Keratinocyte (primary cell): ENCODE measurements around the gene CCDC157. TPM values are rescaled to one million over a fixed set of nuclear protein-coding genes. Genes with fewer than 3 reads are reported as not detected.

Source experiments
- DNase-seq: peaks from one replicate; pipeline ENCODE4 v3.0.0-alpha.2; 2011; ENCODE audit warnings: low read depth, missing footprints, low spot score
- FAIRE-seq: peaks from 2 replicates; lab custom pipeline; 2011; peaks lifted over from hg19 to GRCh38; lab: Jason Lieb, UNC
- H2AFZ ChIP-seq: 2 replicates; pipeline ENCODE4 v1.6.0; 2012; ENCODE audit warnings: low read length, control low read depth, inconsistent platforms; ENCODE audit not compliant: control insufficient read depth
- H3K27ac ChIP-seq: 2 replicates; pipeline ENCODE4 v1.5.1; 2011; ENCODE audit warnings: low read length; ENCODE audit not compliant: control insufficient read depth, insufficient read depth
- H3K27me3 ChIP-seq: 3 replicates; pipeline ENCODE4 v1.6.0; 2011; ENCODE audit warnings: low read length; ENCODE audit not compliant: control insufficient read depth, insufficient read depth; ENCODE audit errors: extremely low read depth
- H3K36me3 ChIP-seq, 2 experiments: 2 replicates in 1 of 2; 3 replicates in 1 of 2; pipeline ENCODE4 v1.5.1; 2011; ENCODE audit warnings: low read length in 2 of 2, mild to moderate bottlenecking in 1 of 2; ENCODE audit not compliant: control insufficient read depth in 2 of 2, insufficient read depth in 2 of 2; ENCODE audit errors: extremely low read depth in 1 of 2
- H3K4me1 ChIP-seq: 3 replicates; pipeline ENCODE4 v1.5.1; 2011; ENCODE audit warnings: low read length; ENCODE audit not compliant: control insufficient read depth, insufficient read depth; ENCODE audit errors: extremely low read depth
- H3K4me2 ChIP-seq: 3 replicates; pipeline ENCODE4 v1.6.0; 2011; ENCODE audit warnings: low read depth, low read length; ENCODE audit not compliant: control insufficient read depth, insufficient read depth; ENCODE audit errors: extremely low read depth
- H3K4me3 ChIP-seq, 3 experiments: fragments of 200-600 bp in 1 of 3; sonication (generic) in 1 of 3; 2 replicates in 2 of 3; 3 replicates in 1 of 3; pipeline ENCODE4 v1.5.1; 2011 to 2016; ENCODE audit warnings: low read length in 3 of 3, mild to moderate bottlenecking in 3 of 3, control low read depth in 2 of 3, inconsistent platforms in 1 of 3, low read depth in 1 of 3, mixed read lengths in 1 of 3, mixed run types in 1 of 3, moderate library complexity in 1 of 3; ENCODE audit not compliant: control insufficient read depth in 2 of 3, insufficient read depth in 2 of 3; ENCODE audit errors: extremely low read depth in 1 of 3
- H3K79me2 ChIP-seq: 2 replicates; pipeline ENCODE4 v1.6.0; 2012; ENCODE audit warnings: low read length; ENCODE audit not compliant: control insufficient read depth, insufficient read depth
- H3K9ac ChIP-seq: 3 replicates; pipeline ENCODE4 v1.6.0; 2011; ENCODE audit warnings: low read length; ENCODE audit not compliant: control insufficient read depth, insufficient read depth; ENCODE audit errors: extremely low read depth
- H3K9me1 ChIP-seq: 3 replicates; pipeline ENCODE4 v1.6.0; 2011; ENCODE audit warnings: low read length; ENCODE audit not compliant: control insufficient read depth, insufficient read depth; ENCODE audit errors: extremely low read depth
- H3K9me3 ChIP-seq: 2 replicates; pipeline ENCODE4 v1.5.1; 2012; ENCODE audit warnings: low read depth, low read length; ENCODE audit not compliant: control insufficient read depth
- H4K20me1 ChIP-seq: 3 replicates; pipeline ENCODE4 v1.6.0; 2011; ENCODE audit warnings: low read length; ENCODE audit not compliant: control insufficient read depth, insufficient read depth; ENCODE audit errors: extremely low read depth
- CTCF ChIP-seq, 3 experiments: IDR thresholded peaks in 1 of 3; conservative IDR thresholded peaks in 1 of 3; optimal IDR thresholded peaks in 1 of 3; 2 replicates in 2 of 3; 3 replicates in 1 of 3; pipeline versions ENCODE3 to v1.5.1; 2011; ENCODE audit warnings: low read length in 3 of 3, mild to moderate bottlenecking in 3 of 3, moderate library complexity in 2 of 3, control low read depth in 1 of 3, inconsistent platforms in 1 of 3; ENCODE audit not compliant: insufficient read depth in 2 of 3; ENCODE audit errors: extremely low read depth in 1 of 3
- EZH2 ChIP-seq: IDR thresholded peaks from one replicate; pipeline ENCODE4 v1.6.1; 2012; ENCODE audit warnings: inconsistent platforms, mild to moderate bottlenecking, low read length, moderate library complexity
- dilution Hi-C: fragments of 300-500 bp; cut with MboI; formaldehyde crosslinking; loops from one replicate; pipeline ENCODE4 v1.7.0; 2020; ENCODE audit warnings: low sequenced_read_pairs; ENCODE audit not compliant: extremely low pct_ligation_motif_present
- polyA plus RNA-seq, 5 experiments: library from polyadenylated mRNA; depleted of rRNA in 3 of 5; stranded (reverse) in 3 of 5; stranded (forward) in 1 of 5; unstranded in 1 of 5; fragments of >200 nt; gene quantifications; 1 replicate in 1 of 5; 2 replicates in 3 of 5; 3 replicates in 1 of 5; pipeline versions ENCODE4 v1.2.1 to v1.2.3, GENCODE V29; 2011 to 2012; ENCODE audit warnings: missing spikeins in 2 of 5, low read depth in 1 of 5, low replicate concordance in 1 of 5

Gene CCDC157
- polyA plus RNA-seq, 1 donor (not counting 4 experiments of a cell fraction or from before 2014, with no cell fraction given) = 1.3 TPM

DNA sequence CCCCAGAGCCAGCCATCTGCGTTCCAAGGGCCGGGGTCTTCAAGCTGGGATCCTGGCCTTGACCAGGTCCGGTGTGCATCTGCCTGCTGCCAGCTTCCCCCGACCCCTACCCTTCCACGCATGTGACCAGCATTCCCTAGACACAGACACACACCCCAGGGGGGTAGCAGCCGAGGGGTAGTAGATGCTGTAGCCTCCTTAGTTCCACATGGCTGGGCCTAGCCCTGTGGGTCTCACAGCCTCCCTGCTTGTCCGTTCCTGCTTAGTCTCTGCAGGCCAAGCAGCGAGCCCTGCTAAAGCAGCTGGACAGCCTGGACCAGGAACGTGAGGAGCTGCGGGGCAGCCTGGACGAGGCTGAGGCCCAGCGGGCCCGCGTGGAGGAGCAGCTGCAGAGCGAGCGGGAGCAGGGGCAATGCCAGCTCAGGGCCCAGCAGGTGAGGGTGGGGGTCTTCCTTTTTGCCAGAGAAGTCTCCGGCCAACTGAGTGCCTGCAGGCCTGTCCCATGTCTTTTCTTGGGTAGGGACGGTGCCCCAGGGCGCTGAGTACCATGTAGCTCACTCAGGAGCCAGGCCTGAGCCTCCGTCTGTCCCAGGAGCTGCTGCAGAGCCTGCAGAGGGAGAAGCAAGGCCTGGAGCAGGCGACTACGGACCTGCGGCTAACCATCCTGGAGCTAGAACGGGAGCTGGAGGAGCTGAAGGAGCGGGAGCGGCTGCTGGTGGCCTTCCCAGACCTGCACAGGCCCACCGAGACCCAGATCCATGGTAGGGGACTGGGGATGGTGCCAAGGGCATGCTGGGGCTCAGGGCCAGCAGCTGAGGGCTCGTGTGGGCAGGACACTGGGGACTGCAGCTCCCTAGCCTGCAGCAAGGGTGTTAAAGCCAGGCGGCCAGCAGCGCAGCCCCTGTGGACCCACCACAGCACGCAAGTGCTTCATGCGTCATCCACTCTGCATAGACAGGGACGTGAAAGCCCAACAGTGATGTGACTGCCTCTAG is 16.8 kb downstream of the CCDC157 start:
- Histone ChIP-seq H3K4me2 (no peak overlapping the region), H3K9ac (no peak overlapping the region), H3K27ac (no peak overlapping the region), H3K36me3 (peaks cover 0 to 8% of the 10 kb centered on the region in 2 experiments), H3K79me2 (no peaks in the 10 kb centered on the region), H3K4me1 (no peaks in the 10 kb centered on the region), H2AFZ (no peak overlapping the region), H4K20me1 (peaks cover 4% of the 10 kb centered on the region), H3K9me3 (no peaks in the 10 kb centered on the region), H3K9me1 (no peaks in the 10 kb centered on the region), H3K27me3 (no peaks in the 10 kb centered on the region), H3K4me3 (no peak overlapping the region)
- TF ChIP-seq EZH2 (no peak), CTCF (optimal IDR thresholded peaks at IDR 0.05 in 1 of 3, IDR thresholded peaks at IDR 0.05 in 1 of 3, conservative IDR thresholded peaks at IDR 0.05 in 1 of 3; ENCODE audit: extremely low read depth in 1 of 3, insufficient read depth in 2 of 3, low read length in 3 of 3) (no peak)
- dilution Hi-C loops = no loop called here
- no peak for FAIRE-seq
- DNase-seq = no peak

- TF ChIP-seq EZH2 = no peak
- no peak for TF ChIP-seq CTCF (optimal IDR thresholded peaks at IDR 0.05 in 1 of 3, IDR thresholded peaks at IDR 0.05 in 1 of 3, conservative IDR thresholded peaks at IDR 0.05 in 1 of 3; ENCODE audit: extremely low read depth in 1 of 3, insufficient read depth in 2 of 3, low read length in 3 of 3)
- no peak for FAIRE-seq
Measured at GRCh38 chr22:30375312-30375849, 18.6 kb downstream of the CCDC157 start.

More at GRCh38 chr22:30375312-30375849, 18.6 kb downstream of the CCDC157 start:
- Histone ChIP-seq H3K27me3 (no peaks in the 10 kb centered on the region), H3K4me2 (no peak overlapping the region), H3K4me3 (no peak overlapping the region), H3K9me1 (no peaks in the 10 kb centered on the region), H3K27ac (no peak overlapping the region), H3K4me1 (no peaks in the 10 kb centered on the region), H2AFZ (no peak overlapping the region), H3K79me2 (no peaks in the 10 kb centered on the region), H3K36me3 (peaks cover 3 to 14% of the 10 kb centered on the region in 2 experiments), H4K20me1 (peaks cover 4% of the 10 kb centered on the region), H3K9ac (no peak overlapping the region), H3K9me3 (no peaks in the 10 kb centered on the region)
- dilution Hi-C loops = no loop called here
- no peak for DNase-seq
